NCI-H345 (cell line): ENCODE measurements around the gene POLR3B.
"Not testable (repeated sequence)": the region's sequence is repeated elsewhere in the genome, so short reads cannot be mapped to it uniquely, and the experiment has no call there.

Experiments used
- DNase-seq: peaks from one replicate; lab custom pipeline; 2025; lab: John Stamatoyannopoulos, UW

The POLR3B gene

DNA sequence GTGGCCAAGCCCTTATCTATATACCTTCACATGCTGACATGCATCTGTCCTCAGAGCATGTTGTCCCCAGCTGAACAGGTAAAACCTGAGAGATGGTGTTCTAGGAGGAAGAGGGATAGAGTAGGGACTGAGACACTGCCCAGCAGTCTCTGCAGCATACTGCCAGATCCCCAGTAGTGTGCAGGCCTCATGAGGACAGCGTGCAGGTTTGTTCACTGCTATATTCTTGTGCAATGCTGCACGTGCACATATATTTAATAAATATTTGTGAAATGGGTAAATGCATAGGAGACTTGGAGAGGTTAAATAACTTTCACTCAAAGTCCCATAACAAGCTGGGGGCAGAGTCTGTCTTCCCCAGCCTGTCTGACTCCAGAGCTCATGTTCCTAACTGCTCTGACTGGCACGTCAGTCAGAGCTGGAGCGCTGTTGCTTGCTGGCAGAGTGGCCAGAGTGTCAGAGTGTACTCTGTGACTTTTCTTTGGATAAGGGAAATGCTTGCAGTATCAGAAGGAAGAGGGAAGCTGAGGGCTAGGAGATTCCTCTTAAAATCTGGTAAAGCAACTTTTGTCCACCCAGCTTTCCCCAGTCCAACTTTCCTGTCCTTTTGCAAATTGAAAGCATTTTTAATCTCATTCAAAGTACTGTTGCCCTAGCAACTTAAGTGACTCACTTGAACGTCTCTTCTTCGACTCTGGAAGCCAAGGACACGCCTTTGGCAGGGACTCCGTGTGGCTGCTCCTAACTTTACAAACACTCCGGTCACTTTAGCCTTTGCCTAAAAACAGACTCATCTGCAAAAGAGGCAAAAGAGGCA is 14.9 kb upstream of the POLR3B start:
- DNase-seq = peak; percentile 8

- no peak for DNase-seq
These were observed 14.4 kb upstream of the POLR3B start for GRCh38 chr12:106343214-106343528.

- no peak for DNase-seq
These were observed 13.4 kb upstream of the POLR3B start for GRCh38 chr12:106344131-106344530.

- DNase-seq = peak; percentile 6
These were observed 11.8 kb upstream of the POLR3B start for GRCh38 chr12:106345746-106346145.

DNA sequence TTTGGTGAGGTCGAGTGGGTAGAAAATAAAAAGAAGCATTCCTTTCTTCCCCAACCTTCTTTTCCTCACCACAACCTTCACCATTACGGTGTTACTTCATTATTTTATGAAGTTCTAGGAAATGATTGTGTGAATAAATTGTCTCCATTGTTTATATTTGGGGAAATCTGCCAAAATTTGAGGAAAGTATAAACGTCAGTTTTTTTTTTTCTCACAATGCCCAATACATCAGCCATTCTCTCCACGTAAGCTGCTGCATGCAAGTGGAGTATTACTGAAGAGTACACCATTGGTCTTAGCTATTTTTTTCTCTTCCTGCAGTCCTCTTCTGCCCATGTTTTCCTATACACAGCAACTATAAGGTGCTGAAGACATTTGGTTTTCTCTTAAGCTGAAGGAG is 9.1 kb upstream of the POLR3B start:
- no peak for DNase-seq

DNA sequence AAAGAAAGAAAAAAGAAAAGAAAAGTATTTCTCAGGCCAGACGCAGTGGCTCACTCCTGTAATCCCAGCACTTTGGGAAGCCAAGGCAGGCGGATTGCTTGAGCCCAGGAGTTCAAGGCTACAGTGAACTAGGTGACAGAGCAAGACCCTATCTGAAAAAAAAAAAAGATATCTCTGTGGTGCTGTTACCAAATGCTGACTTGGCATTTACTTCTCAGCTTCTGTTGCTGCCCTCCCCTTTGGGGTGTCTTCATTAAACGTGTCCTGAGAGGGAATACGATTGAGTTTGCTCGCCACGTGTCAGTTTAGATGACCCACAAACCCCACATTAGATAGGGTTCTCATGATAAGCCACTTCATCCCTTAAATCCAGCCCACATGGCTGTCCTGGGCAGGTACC is 4.4 kb upstream of the POLR3B start:
- no peak for DNase-seq

DNA sequence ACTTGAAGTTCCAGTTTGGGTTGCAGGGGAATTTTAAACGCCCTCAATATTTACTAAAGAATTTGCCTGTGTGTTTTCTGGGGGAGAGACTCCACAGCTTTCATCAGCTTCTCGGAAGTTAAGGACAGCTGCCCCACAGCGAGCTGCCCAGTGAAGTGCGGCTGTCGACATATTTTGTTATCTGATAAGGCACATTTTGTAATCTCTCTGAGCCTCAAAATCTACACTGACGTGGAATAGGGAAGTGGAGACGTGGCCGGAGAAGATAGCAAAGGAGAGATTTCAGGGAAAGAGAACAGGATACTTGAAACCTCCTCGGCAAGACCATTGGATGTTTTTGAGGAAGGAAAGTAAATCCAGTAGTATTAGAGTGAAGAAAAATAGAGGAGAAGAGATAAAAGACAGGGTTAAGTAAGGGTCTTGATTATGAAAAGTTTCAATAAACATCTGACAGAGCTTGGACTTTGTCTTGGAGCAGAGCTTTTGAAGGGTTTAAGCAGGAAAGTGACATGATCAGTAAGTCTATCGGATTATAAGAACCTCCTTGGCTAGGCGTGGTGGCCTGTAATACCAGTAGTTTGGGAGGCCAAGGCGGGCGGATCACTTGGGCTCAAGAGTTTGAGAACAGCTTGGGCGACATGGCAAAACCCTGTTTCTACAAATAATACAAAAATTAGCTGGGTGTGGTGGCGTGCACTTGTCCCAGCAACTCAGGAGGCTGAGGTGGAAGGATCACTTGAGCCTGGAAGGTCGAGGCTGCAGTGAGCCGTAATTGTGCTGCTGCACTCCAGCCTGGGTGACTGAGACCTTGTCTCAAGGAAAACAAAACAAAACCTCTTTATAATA is 1.1 kb downstream of the POLR3B start:
- DNase-seq = no peak

DNA sequence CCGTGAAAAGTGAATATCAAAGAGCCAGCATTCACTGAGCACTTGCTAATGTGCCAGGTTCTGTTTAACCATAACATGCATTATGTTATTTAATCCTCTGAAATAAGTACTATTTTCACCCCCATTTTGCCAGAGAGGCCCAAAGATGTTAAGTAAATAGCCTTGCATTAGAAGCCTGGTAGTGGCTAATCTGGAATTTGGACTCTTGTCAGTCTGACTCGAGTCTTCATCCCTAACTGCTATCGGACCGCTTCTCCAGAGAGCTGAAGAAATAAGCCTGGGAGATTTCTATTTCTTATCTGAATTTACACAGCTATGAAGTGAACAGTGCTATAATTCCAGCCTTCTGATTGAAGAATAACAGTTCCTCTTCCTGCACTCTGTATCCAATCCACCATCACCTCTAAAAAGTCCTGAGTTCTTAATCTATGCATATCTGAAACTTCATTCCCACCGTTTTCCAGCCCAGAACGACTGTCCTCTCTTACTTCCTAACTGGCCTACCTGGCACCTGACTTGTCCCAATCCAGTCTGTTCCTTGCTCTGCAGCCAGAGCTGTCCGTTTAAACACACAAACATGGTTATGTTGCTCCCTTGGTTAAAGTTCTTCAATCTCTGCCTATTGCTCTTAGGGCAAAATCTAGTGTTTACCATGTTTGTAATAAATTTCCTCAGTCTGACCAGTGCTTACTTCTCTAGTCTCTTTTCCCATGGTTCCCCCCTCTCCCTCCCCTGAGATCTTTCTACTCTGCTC is 2.3 kb downstream of the POLR3B start:
- no peak for DNase-seq

DNA sequence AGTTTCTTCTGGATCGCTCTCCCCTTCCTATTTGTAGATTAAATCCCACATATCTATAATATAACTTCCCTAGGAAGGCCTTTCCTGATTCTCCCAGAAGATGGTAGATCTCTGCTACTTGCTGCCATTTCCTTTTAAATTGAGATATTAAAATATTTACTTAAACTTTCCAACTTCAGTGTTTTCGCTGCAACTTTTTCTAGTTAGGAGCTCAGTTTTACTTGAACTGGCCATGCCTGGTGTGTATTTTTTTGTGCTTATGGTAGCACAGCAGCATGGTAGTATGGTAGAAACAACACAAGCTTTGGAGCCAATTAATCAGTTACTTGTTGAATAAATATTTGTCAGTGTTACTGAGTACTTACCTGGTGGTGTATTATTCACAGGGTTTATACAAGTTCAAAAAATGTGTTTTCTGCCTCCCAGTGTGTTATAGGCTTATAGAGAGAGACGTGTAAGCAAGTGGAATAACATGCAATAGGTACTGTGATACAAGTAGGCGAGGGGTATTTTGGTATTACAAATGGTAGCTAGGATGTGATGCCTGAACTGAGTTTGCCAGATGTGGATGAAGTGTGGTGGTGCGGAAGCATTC is 2.9 kb downstream of the POLR3B start:
- DNase-seq = no peak

DNA sequence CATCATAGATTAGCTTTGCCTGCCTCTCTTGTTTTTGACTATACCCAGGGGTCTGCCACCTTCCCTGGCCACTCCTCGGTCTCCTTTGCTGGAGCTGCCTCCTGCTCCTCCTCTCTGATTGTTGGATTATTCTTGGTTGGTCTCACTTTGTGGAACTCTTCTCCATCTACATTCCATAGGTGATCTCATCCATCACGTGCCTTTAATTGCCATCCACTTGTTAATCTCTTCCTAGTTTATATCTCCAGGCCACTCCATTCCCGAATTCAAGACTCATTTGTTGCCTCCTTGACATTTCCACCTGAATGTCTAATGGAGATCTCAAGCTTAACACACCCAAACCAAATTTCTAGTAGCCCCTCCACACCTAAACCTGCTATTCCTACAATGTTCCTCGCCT is 5.4 kb downstream of the POLR3B start:
- DNase-seq = no peak

DNA sequence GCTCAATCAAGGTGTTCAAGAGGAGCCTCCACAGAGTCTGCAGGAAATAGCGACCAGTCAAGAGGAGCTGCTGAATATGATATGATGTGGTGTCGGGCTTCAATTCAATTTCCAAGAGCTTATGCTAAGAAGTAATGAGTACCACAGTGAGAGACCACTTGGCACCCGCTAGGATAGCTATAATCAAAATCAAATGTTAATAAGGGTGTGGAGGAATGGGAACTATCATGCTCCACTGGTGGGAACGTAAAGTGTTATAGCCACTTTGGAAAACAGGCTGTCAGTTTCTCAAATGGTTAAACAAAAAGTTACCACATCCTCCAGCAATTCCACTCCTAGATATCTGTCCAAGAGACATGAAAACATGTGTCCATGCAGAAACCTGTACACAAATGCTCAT is 6.7 kb downstream of the POLR3B start:
- DNase-seq = no peak

DNA sequence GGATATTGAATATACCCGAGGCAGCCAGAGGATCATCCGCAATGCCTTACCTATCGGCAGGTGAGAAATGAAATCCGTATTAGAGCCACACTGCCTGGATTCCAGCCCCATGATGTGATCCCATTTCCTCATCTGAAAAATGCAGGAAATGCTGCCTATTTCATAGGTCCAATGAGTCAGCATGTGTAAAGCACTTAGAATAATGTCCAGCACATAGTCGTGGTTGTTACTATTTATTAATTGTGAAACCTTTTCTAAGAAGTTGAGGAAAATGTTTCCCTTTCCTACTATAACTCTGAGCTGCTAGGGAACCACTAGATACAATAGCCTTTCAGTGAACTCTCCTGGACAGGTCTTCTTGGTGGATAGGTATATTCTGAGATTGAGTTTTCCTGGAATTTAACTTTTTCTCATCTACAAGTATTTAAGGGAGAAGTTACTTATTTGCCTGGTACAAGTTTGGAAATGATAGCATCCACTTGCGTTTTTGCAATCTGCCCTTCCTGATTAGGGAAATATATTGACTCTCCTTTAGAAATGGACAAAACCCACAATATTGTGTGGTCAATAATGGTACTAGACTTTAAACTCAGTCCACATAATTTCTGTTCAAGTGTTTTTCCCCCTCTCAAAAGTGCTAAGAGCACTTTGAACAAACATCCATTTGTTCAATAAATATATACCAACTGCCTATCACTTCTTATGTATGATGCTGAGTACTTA is 12.2 kb downstream of the POLR3B start:
- DNase-seq = no peak

DNA sequence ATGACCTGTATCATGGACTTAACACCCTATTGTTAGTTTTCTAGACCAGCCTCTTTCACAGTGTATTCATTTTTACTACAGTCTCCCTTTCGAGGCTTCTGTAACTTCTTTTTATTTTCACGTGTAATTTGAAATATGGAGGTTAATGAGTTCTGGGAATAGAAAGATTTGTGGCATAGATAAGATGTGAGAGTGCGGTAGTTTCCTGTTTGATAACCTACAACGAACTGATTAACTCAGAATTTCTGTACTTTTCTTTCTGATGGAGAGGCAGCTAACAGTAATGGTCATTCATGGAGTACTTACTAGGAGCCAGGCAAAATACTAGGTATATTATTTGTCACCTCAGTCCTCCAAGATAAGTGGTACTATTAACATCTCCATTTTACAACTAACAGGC is 21.2 kb downstream of the POLR3B start:
- DNase-seq = no peak

DNA sequence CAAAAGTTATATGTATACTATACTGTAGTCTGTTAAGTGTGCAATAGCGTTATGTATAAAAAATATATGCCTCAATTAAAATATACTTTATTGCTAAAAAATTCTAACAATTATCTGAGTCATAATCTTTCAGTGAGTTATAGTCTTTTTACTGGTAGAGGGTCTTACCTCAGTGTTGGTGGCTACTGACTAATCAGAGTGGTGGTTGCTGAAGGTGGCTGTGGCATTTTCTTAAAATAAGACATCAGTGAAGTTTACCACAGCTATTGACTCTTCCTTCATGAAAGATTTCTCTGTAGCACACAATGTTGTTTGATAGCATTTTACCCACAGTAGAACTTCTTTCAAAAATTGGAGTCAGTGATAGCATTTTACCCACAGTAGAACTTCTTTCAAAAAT is 23.4 kb downstream of the POLR3B start:
- DNase-seq = no peak

DNA sequence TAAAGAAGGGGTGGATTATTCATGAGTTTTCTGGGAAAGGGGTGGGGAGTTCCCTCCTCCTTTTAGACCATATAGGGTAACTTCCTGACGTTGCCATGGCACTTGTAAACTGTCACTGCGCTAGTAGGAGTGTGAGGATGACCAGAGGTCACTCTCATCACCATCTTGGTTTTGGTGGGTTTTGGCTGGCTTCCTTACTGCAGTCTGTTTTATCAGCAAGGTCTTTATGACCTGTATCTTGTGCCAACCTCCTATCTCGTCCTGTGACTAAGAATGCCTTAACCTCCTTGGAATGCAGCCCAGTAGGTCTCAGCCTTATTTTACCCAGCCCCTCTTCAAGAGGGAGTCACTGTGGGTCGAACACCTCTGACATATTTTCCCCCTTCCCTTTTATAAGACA is 24.3 kb downstream of the POLR3B start:
- DNase-seq = not testable (repeated sequence)

- DNase-seq = no peak
These were observed 29.4 kb downstream of the POLR3B start for GRCh38 chr12:106386813-106387535.

- no peak for DNase-seq
These were observed 30.4 kb downstream of the POLR3B start for GRCh38 chr12:106387848-106388377.

DNA sequence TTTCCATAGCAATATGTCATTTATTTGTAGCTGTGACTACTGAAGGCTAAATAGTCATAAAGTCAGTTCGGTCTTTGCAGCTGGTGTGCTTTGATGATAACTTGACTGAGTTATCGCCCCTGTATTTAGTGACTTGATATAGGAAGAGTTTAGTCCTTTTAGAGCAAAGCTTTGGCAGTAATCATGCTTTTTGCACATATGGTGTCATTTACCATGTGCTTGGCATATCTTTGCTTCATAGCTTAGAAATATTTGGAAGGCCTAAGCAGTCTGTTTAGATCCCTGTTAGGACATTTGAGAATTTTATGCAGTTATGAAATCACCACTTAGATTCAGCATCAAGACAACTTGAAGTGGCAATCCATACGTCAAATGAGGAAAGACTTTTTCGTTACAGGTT is 31.6 kb downstream of the POLR3B start:
- no peak for DNase-seq

DNA sequence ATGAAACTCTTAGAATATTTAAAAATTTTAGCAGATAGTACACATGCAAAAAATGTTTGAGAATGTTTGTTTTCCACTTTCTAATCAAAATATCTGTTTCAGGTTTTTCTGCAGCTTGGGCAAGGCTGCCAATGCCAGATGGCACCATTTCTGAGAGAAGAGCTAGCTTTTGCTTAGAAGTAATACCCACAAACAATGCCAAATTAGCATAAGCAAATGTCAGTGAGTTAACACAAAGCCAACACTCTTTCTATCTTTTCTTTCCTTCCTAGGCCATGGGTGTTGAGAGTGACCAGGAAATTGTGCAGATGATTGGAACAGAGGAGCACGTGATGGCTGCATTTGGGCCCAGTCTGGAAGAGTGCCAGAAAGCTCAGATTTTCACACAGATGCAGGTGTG is 35.2 kb downstream of the POLR3B start:
- peak; percentile 34 for DNase-seq

DNA sequence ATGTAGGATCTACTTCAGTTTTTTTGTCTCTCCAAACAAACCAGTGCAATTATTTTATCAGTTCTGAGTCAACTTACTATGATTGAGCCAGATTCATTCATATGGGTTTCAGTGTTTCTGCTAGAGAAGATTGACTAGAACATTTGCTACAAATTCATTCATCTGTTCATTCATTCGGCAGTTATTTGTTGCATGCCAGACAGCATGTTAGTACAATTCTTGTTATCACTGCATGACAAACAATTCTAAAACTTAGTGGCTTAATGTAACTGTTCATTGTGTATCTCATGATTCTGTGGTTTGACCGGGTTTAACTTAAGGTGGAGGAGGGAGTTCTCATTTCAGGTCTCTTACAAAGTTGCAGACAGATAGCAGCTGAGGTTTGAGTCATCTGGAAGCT is 52.3 kb downstream of the POLR3B start:
- no peak for DNase-seq

DNA sequence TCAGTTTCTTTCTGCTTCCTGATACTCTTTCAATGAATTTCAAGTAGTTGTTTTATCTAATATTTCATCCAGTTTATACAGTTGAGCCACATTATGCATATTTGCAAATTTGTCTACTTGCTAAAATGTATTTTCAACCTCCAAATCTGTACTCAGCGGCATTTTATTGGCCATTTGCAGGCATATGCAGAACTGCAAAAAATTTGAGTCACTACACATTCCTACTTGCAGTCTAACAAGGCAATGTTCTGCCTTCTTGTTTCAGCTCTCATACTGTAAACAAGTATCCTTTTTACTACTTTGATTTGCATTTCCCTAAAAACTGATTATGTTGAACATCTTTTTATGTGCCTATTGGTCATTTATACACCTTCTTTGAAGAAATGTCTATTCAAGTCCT is 55.0 kb downstream of the POLR3B start:
- no peak for DNase-seq
